IgD-negative memory B cell (primary cell): ENCODE measurements around the gene MPP3. TPM values are rescaled to one million over a fixed set of nuclear protein-coding genes. Genes with fewer than 3 reads are reported as not detected.

Source experiments
- H3K27ac Mint-ChIP-seq, 3 donors: one replicate each; pipeline ENCODE4 v1.8.0; 2020 to 2022; ENCODE audit warnings: mild to moderate bottlenecking in 3 of 3, mixed read lengths in 3 of 3, moderate library complexity in 1 of 3
- H3K27me3 Mint-ChIP-seq: one replicate; pipeline ENCODE4 v1.8.0; 2021; ENCODE audit warnings: mixed read lengths
- H3K36me3 Mint-ChIP-seq: one replicate; pipeline ENCODE4 v1.8.0; 2020; ENCODE audit warnings: mild to moderate bottlenecking, mixed read lengths
- H3K4me1 Mint-ChIP-seq, 3 donors: one replicate each; pipeline ENCODE4 v1.8.0; 2020 to 2022; ENCODE audit warnings: mixed read lengths in 3 of 3, mild to moderate bottlenecking in 1 of 3
- H3K4me3 Mint-ChIP-seq, 4 donors: one replicate each; pipeline ENCODE4 v1.8.0; 2020 to 2022; ENCODE audit warnings: mild to moderate bottlenecking in 4 of 4, mixed read lengths in 4 of 4, moderate library complexity in 3 of 4
- H3K9me3 Mint-ChIP-seq, 3 donors: one replicate each; pipeline ENCODE4 v1.8.0; 2020 to 2021; ENCODE audit warnings: mixed read lengths in 3 of 3, mild to moderate bottlenecking in 1 of 3
- polyA plus RNA-seq: library from polyadenylated mRNA; unstranded; fragments of 300-500 nt; fragmentation: Illumina TruSeq; gene quantifications from one replicate; pipeline ENCODE4 v1.2.3, GENCODE V29; 2021

Gene MPP3
- polyA plus RNA-seq, 1 donor from 2014 or later: not detected

DNA sequence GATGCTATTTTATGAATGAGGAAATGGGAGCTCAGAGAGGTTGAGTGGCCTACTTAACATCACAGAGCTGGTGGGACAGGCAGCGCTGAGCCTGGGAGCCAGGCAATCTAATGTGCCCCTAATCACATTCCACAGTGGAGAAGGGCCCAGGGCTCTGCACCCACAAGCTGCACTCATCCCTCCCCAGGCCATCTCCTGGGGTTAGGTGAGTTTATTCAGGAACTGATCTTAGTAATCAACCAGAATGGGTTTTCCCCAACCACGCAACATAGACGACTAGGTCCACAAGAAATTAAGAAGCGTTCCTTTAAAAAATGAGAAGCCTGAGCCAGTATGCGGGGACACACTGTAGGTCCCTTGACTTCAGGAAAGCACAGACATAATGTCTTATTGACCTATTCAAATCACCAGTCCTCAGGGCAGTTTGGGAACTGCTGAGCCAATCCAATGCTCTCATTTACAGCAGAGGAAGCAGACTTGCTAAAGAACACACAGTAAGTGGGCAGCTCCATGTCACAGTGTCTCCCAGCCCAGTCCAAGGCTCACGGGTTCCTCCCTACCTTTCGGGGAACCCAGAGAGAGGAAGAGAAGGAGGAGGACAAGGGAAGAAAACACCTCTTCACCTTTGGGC is 2.3 kb downstream of the MPP3 start:
- Mint-ChIP-seq H3K4me1 (peaks cover 6 to 13% (median 8%) of the 10 kb centered on the region in 3 donors), H3K4me3 (peak overlapping the region in 3 of 4 donors; percentile 36 to 83 (median 80)), H3K36me3 (no peaks in the 10 kb centered on the region), H3K27me3 (peaks cover 41% of the 10 kb centered on the region), H3K27ac (peak overlapping the region in 1 of 3 donors; percentile 15), H3K9me3 (peaks cover 0 to 5% (median 0%) of the 10 kb centered on the region in 3 donors)

DNA sequence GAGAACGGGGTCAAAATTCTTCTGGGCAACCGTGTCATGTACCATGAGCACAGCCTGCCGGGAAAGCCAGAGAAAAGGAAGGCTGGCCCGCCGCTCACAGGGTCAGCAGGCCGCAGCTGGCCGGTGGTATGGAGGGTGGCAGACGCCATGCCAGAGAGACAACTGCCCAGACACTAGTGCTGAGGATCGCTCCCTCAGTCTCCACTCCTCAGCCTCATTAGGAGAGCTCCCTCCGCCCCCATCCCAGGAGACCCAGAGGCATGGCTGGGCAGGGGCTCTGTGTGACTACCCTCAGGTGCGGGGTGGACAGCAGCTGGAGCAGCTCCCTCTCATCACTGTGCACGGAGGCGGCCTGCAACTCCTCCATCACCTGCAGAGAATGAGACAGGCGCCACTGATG is 3.2 kb downstream of the MPP3 start:
- H3K4me1 Mint-ChIP-seq: peaks cover 6 to 13% (median 8%) of the 10 kb centered on the region in 3 donors
- no peak overlapping the region for H3K27ac Mint-ChIP-seq
- H3K27me3 Mint-ChIP-seq: peaks cover 37% of the 10 kb centered on the region
- no peaks in the 10 kb centered on the region for H3K36me3 Mint-ChIP-seq
- H3K9me3 Mint-ChIP-seq: peaks cover 0 to 5% (median 0%) of the 10 kb centered on the region in 3 donors
- H3K4me3 Mint-ChIP-seq: no peak overlapping the region

DNA sequence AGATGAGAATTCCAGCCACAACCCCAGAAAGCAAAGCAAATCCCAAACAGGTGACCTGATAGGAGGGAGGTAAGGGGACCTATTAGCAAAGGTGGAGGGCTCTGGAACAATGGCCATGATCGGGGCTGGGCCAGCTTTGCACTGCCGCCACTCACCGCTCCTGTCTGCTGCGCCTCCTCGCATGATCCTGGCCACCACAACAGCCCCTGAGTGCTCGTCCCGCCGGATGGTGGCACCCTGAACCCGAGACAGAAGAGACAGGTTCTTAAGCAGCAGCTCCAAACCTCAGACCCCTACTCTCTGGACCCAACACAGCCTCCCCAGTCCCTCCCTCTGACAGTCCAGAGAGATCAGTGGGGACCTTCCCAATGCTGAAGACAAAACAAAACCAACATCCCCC is 5.3 kb downstream of the MPP3 start:
- Mint-ChIP-seq H3K9me3 (no peaks in the 10 kb centered on the region), H3K4me1 (peaks cover 0 to 5% (median 3%) of the 10 kb centered on the region in 3 donors), H3K4me3 (no peak overlapping the region), H3K36me3 (peaks cover 2% of the 10 kb centered on the region), H3K27me3 (peaks cover 24% of the 10 kb centered on the region), H3K27ac (no peak overlapping the region)

DNA sequence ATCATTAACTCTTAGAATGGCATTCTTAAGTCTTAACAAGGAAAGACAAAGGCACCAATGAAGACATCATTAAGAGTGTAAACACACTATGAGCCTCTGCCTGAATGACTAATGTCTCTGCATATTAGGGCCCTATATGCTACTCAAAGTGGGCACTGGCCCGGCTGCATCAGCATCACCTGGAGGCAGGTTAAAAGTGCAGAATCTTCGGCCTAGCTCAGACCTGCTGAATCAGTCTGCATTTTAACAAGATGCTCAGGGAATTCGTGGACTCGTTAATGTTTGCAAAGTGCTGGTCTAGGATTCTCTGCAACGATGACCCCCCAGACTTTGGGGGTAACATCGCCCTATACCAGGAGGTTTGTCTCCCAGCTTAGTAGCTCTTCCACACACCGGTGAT is 6.7 kb downstream of the MPP3 start:
- no peaks in the 10 kb centered on the region for H3K9me3 Mint-ChIP-seq
- no peak overlapping the region for H3K4me3 Mint-ChIP-seq
- no peak overlapping the region for H3K27ac Mint-ChIP-seq
- peaks cover 0 to 3% (median 0%) of the 10 kb centered on the region in 3 donors for H3K4me1 Mint-ChIP-seq
- H3K36me3 Mint-ChIP-seq: peaks cover 2% of the 10 kb centered on the region
- H3K27me3 Mint-ChIP-seq: peaks cover 12% of the 10 kb centered on the region

DNA sequence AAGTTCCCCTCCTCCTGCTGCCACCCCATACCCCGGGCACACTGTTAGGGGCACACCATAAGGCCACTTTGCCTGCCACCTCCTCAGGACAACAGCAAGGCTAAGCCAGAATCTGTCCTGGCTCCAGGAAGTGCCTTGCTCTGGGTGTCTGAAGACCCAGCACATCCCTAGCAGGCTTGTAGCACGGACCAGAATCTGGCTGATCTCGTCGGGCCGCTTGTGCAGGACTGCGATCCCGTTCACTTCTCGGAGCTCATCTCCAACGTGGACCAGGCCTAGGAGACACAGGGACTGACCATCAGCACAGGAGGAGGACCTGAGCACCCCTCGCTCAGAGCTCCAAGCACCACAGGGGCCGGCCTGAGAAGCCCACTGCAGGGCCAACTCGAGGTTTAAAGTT is 7.4 kb downstream of the MPP3 start:
- H3K9me3 Mint-ChIP-seq: no peaks in the 10 kb centered on the region
- H3K36me3 Mint-ChIP-seq: peaks cover 2% of the 10 kb centered on the region
- no peak overlapping the region for H3K27ac Mint-ChIP-seq
- H3K4me3 Mint-ChIP-seq: no peak overlapping the region
- H3K27me3 Mint-ChIP-seq: peaks cover 6% of the 10 kb centered on the region
- H3K4me1 Mint-ChIP-seq: no peaks in the 10 kb centered on the region

DNA sequence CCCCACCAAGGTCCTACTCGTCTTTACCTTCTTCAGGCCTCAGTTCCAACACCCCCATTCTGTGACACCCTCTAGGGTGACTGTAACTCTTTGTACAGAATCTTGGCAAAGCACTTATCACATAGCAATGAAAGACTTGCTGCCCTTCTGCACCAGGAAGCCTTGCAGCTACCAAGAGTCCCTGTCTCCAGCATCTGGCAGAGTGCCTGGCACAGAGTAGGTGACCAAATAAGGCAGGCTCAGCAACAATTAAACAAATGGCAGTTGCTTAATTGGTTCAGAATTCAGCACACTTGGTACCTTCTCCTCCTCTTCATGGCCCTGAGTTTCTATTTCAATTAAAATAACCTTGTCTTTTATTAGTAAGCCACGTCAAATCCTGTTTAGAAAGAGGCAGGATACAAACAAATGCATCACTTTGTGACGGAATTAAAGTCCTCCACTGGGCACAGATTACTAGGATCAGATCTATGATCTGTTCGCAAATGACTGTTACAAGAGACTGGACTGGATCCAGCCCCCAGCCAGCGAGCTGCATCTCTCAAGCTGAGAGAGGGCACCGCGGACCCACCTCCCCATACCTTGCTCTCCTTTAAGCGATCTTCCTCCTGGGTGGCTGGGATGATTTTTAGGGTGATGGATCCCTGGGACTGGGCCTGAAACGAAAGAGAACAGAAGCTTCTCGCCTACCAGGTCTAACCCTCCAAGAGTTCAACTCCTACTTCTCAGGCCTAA is 9.4 kb downstream of the MPP3 start:
- Mint-ChIP-seq H3K36me3 (peaks cover 2% of the 10 kb centered on the region), H3K4me1 (no peaks in the 10 kb centered on the region), H3K27me3 (peaks cover 2% of the 10 kb centered on the region), H3K4me3 (no peak overlapping the region), H3K9me3 (no peaks in the 10 kb centered on the region), H3K27ac (no peak overlapping the region)

DNA sequence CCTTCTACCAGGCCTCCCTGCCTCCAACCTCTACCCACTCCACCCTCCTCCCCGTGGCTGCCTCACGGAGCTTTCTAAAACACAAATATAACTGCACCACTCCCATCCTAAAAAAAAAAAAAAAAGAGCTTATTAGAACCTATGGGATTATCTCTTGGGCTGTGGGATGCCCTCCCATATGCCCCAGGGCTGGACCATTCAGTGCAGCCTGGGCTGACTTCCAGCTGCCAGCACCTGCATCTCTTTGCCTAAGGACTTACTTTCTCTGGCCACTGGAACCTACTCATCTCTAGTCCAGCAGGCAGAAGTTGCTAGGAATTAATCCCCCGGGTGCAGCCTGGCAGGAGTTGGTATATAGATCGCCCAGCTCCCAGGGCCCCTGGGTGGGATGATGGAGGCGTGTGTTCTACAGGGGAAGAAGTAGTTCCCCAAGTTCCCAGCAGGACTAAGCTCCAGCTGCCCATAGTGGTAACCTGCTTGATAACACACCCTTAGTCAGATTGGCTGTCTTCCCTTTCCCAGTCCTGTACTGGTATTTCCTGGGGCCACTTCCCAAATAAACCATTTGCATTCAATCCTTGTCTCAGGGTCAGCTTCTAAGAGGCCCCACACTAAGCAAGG is 10.3 kb downstream of the MPP3 start:
- Mint-ChIP-seq H3K27me3 (peaks cover 2% of the 10 kb centered on the region), H3K4me3 (no peak overlapping the region), H3K36me3 (peaks cover 2% of the 10 kb centered on the region), H3K9me3 (no peaks in the 10 kb centered on the region), H3K27ac (no peak overlapping the region), H3K4me1 (no peaks in the 10 kb centered on the region)

DNA sequence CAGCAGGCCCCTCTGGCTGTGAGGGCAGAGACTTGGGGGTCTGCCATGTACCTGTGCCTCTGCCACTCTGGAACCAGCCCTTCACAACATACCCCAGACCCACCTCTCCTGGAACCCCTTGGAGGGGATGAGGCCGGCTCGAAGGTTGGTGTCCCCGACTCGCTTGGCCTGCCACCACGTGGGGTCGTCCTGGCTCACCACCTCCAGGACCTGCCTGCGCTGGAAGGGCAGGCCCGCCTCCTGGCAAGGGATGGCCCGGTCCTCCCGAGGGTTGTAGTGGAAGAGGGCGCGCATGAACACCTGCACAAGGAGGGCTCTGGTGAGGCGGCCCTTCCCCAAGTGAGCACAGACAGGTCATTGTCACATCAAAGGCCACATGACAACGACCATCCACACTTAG is 12.2 kb downstream of the MPP3 start:
- Mint-ChIP-seq H3K9me3 (no peaks in the 10 kb centered on the region), H3K36me3 (peaks cover 2% of the 10 kb centered on the region), H3K4me3 (no peak overlapping the region), H3K4me1 (no peaks in the 10 kb centered on the region), H3K27me3 (peaks cover 2% of the 10 kb centered on the region), H3K27ac (peak overlapping the region in 1 of 3 donors; percentile 41)

DNA sequence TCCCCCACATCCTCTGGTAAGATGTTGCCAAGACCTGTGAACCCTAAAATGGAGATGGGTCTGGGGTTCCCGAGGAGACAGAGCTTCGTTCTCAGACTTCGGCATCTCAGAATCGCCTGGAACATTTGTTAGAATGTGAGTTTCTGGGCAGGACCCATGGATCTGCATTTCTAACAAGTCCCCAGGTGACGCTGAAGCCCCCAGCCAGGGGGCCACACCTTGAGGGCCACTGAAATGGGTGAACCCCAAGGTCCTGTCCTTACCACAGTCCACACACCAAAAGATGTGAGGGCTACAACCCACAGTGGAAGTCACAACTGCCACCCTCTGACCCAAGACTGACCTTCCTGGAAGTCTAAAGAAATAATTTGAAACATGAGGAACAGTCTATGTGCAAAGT is 14.0 kb downstream of the MPP3 start:
- Mint-ChIP-seq H3K9me3 (no peaks in the 10 kb centered on the region), H3K27me3 (no peaks in the 10 kb centered on the region), H3K4me3 (no peak overlapping the region), H3K27ac (no peak overlapping the region), H3K36me3 (no peaks in the 10 kb centered on the region), H3K4me1 (no peaks in the 10 kb centered on the region)

DNA sequence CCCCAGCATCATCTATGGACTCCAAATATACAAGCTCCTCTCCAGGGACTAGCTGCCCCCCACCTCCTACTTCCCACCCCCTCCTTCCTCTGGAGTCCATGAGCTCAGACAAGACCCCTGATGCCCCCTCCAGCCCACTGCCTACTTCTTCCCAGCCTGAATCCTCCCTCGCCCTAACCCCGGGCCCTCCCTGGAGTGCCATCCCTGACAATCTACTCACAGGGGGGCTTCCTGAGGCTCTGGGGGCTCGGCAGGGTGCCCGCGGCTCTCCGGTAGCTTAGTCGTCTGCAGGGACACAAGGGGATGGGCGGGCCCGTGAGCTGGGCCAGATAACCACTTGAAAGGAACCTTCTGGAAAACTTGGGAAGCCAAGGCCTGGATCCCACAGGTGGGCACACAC is 15.1 kb downstream of the MPP3 start:
- no peak overlapping the region for H3K27ac Mint-ChIP-seq
- no peak overlapping the region for H3K4me3 Mint-ChIP-seq
- no peaks in the 10 kb centered on the region for H3K36me3 Mint-ChIP-seq
- H3K9me3 Mint-ChIP-seq: no peaks in the 10 kb centered on the region
- no peaks in the 10 kb centered on the region for H3K4me1 Mint-ChIP-seq
- H3K27me3 Mint-ChIP-seq: no peaks in the 10 kb centered on the region

DNA sequence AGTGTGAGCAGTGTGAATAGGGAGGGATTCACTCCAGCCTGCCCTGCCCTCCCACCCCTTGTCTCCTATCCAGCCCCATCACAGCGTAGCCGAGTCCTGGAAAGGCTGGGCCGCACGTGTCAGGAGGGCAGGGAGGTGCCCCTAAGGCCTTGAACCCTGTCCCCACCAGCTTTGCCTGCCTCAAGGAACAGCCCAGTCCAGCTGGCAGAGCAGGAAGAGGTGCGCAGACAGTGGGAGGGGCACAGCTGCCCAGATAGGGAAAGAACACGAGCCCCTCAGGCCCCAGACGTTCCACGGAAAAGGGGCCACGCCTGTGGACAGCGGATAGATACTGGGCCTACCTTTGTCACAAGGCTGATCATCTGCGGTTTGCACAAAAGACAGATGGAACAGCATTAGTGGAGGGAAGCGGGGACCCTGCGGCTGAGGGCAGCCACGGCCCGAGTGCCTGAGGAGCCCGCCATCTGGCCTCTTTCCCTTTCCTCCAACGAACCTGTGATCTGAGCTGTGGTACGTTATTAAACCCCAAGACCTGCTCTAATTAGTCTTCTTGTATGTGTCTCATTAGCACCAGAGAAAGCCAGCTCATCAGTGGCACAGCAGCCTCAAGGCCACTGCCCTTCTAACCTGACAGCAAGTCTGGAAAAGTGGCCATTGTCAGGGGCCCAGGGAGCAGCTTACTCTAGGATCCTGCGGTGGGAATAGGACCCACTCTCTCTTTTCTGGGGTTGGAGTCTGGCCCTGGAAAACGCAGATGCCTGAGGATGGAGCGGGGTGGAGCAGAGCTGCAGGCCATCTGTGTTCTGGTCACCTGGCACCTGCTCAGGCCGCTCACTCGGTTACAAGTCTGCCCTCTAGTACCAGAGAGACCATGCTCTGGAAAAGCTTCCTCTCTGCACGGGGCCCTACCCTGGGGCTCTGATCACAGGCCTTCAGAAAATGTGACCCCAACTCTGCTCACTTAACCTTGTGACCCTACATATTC is 16.3 kb downstream of the MPP3 start:
- H3K27me3 Mint-ChIP-seq: peaks cover 3% of the 10 kb centered on the region
- no peak overlapping the region for H3K4me3 Mint-ChIP-seq
- H3K27ac Mint-ChIP-seq: no peak overlapping the region
- no peaks in the 10 kb centered on the region for H3K9me3 Mint-ChIP-seq
- no peaks in the 10 kb centered on the region for H3K4me1 Mint-ChIP-seq
- H3K36me3 Mint-ChIP-seq: no peaks in the 10 kb centered on the region

DNA sequence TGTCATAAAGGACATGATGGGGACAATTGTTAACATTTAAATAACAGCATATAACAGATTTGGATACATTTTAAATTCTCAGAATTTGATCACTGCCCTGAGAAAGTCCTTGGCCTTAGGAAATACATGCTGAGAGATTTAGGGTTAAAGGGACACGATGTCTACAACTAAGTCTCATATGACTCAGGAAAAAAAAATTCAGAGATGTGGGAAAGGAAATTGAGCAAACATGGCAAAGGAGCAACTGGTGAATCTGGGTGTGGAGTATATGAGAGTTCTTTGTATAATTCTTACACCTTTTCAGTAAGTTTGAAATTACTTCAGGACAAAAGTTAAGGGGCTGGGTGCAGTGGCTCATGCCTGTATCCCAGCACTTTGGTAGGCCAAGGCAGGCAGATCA is 18.2 kb downstream of the MPP3 start:
- Mint-ChIP-seq H3K27me3 (peaks cover 5% of the 10 kb centered on the region), H3K4me3 (no peak overlapping the region), H3K27ac (no peak overlapping the region), H3K4me1 (no peaks in the 10 kb centered on the region), H3K9me3 (no peaks in the 10 kb centered on the region), H3K36me3 (no peaks in the 10 kb centered on the region)

DNA sequence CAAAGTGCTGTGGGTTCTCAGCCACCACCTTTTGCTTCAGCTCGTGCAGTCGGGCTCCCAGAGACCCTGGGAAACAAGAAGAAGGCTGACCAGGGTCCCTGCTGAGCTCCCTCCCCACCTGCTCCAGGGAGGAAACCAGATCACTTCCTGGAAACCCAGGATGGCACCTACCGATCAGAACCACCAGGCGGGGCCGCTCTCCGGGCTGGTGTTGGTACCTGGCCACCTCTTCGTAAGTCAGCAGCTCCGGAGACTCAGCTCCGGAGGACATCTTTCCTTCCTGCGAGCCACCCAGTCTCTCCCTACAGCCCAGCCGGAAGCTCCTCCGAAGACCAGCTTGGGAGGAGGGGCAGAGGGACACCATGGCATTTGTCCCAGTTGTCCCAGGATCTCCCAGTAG is 18.9 kb downstream of the MPP3 start:
- no peak overlapping the region for H3K27ac Mint-ChIP-seq
- H3K4me1 Mint-ChIP-seq: no peaks in the 10 kb centered on the region

DNA sequence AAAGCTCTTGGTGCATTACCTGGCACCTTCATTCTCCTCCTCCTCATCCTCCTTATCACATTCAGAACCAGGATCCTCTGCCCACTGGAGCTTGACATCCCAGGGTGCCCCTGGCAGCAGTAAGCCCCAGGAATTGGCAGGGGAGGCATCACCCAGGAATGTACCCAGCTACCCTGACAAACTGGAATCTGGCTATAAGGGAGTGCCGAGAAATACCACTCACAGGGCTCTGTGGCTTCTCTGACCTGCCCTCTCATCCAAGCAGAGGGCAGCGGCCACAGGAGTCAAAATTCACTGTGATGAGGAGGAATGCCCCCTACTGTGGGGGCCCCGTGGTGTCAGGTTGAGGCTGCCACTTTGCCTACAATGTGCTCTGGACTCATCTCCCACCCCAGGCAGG is 19.6 kb downstream of the MPP3 start:
- Mint-ChIP-seq H3K9me3 (no peaks in the 10 kb centered on the region), H3K36me3 (no peaks in the 10 kb centered on the region), H3K27ac (no peak overlapping the region), H3K4me1 (no peaks in the 10 kb centered on the region), H3K4me3 (no peak overlapping the region), H3K27me3 (peaks cover 8% of the 10 kb centered on the region)

More for the DNA sequence above, 18.9 kb downstream of the MPP3 start:
- Mint-ChIP-seq H3K4me3 (no peak overlapping the region), H3K27me3 (peaks cover 8% of the 10 kb centered on the region), H3K9me3 (no peaks in the 10 kb centered on the region), H3K36me3 (no peaks in the 10 kb centered on the region)
